ENCODE data around the gene DDB1.

DNA sequence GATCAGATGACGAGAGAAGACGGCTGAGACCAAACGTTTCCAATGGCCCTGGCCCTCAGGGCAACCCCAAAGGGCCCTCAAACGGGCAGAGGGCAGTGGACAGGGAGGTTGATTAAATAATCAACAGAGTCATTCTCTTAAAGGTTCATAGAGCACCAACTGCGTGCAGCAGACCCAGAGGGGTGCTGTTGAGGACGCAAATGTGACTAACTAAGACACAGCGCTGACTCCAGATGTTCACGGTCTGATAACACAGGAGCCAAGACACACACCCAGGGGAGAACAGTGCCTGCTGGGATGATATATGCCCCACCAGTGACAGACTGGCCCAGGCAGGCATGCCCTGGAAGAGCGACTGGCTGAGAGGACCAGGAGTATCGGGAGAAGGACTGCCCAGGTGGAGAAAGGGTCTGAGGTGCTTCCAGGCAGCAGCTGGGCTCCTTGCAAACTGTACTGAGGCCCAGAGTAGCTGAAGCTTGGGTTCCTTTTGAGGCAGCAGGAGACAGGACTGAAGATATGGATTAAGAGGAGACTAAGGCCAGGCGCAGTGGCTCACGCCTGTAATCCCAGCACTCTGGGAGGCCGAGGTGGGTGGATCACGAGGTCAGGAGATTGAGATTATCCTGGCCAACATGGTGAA is 45.4 kb downstream of the DDB1 start:
- TF ChIP-seq, protein P1, sequence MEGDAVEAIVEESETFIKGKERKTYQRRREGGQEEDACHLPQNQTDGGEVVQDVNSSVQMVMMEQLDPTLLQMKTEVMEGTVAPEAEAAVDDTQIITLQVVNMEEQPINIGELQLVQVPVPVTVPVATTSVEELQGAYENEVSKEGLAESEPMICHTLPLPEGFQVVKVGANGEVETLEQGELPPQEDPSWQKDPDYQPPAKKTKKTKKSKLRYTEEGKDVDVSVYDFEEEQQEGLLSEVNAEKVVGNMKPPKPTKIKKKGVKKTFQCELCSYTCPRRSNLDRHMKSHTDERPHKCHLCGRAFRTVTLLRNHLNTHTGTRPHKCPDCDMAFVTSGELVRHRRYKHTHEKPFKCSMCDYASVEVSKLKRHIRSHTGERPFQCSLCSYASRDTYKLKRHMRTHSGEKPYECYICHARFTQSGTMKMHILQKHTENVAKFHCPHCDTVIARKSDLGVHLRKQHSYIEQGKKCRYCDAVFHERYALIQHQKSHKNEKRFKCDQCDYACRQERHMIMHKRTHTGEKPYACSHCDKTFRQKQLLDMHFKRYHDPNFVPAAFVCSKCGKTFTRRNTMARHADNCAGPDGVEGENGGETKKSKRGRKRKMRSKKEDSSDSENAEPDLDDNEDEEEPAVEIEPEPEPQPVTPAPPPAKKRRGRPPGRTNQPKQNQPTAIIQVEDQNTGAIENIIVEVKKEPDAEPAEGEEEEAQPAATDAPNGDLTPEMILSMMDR (IDR thresholded peaks at IDR 0.05): no peak
- TF ChIP-seq POLR2A (IDR thresholded peaks at IDR 0.05): no peak
